ENCODE measurements around the gene C2orf42. TPM values are rescaled to one million over a fixed set of nuclear protein-coding genes. Genes with fewer than 3 reads are reported as not detected.

C2orf42 gene
- total and polyA plus RNA-seq, 10 of the 15 experiments (the other 5 are each of a cell fraction or from before 2014, with no cell fraction given): 5.5 to 19.8 (median 11.5) TPM

DNA sequence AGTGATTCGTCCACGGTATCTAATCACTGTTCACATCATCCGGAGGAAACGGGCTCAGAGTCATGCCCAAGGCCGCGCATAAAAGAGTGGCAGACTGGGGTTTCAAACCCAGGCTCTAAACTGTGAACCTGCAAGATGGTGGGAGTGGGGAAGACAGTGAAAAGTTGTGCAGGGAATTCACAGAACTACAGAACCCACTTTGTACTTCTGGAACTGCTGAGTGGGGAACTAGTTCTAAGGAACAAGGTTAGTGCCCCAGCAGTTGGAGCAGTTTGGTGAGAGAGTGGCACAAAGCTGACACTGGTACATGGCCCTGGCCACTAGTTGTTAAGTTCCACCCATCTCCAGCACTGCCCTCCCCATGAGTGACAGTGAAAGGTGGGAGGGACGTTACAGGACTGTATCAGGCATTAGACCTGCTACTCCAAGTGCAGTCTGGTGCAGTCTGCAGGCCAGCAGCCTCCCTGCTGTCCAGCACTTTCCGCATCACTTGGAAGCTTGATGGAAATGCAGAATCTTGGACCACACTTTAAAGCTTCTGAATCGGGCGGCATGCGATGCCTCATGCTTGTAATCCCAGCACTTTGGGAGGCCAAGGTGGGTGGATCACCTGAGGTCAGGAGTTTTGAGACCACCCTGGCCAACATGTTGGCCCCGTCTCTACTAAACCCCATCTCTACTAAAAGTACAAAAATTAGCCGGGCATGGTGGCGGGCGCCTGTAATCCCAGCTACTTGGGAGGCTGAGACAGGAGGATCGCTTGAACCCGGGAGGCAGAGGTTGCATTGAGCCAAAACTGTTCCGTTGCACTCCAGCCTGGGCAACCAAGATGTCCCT, 47.3 kb downstream of the C2orf42 start:
- ATAC-seq: peak; percentile 28
- TF ChIP-seq, protein P1, sequence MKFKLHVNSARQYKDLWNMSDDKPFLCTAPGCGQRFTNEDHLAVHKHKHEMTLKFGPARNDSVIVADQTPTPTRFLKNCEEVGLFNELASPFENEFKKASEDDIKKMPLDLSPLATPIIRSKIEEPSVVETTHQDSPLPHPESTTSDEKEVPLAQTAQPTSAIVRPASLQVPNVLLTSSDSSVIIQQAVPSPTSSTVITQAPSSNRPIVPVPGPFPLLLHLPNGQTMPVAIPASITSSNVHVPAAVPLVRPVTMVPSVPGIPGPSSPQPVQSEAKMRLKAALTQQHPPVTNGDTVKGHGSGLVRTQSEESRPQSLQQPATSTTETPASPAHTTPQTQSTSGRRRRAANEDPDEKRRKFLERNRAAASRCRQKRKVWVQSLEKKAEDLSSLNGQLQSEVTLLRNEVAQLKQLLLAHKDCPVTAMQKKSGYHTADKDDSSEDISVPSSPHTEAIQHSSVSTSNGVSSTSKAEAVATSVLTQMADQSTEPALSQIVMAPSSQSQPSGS (IDR thresholded peaks at IDR 0.05; ENCODE audit: low read length): no peak
- TF ChIP-seq MTA2 (IDR thresholded peaks at IDR 0.05; ENCODE audit: low read depth): 0 out of 2 replicates have a peak, but pooled peaks have one; percentile 22
- 0 out of 2 replicates have a peak, but pooled peaks have one; percentile 13 for TF ChIP-seq YY1 (IDR thresholded peaks at IDR 0.05; ENCODE audit: low read depth, low read length)
- TF ChIP-seq, protein P2, sequence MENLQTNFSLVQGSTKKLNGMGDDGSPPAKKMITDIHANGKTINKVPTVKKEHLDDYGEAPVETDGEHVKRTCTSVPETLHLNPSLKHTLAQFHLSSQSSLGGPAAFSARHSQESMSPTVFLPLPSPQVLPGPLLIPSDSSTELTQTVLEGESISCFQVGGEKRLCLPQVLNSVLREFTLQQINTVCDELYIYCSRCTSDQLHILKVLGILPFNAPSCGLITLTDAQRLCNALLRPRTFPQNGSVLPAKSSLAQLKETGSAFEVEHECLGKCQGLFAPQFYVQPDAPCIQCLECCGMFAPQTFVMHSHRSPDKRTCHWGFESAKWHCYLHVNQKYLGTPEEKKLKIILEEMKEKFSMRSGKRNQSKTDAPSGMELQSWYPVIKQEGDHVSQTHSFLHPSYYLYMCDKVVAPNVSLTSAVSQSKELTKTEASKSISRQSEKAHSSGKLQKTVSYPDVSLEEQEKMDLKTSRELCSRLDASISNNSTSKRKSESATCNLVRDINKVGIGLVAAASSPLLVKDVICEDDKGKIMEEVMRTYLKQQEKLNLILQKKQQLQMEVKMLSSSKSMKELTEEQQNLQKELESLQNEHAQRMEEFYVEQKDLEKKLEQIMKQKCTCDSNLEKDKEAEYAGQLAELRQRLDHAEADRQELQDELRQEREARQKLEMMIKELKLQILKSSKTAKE (IDR thresholded peaks at IDR 0.05; ENCODE audit: low read depth, poor library complexity, severe bottlenecking): peak; percentile 12
- TF ChIP-seq, protein P3, sequence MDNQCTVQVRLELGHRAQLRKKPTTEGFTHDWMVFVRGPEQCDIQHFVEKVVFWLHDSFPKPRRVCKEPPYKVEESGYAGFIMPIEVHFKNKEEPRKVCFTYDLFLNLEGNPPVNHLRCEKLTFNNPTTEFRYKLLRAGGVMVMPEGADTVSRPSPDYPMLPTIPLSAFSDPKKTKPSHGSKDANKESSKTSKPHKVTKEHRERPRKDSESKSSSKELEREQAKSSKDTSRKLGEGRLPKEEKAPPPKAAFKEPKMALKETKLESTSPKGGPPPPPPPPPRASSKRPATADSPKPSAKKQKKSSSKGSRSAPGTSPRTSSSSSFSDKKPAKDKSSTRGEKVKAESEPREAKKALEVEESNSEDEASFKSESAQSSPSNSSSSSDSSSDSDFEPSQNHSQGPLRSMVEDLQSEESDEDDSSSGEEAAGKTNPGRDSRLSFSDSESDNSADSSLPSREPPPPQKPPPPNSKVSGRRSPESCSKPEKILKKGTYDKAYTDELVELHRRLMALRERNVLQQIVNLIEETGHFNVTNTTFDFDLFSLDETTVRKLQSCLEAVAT (IDR thresholded peaks at IDR 0.05): 0 out of 2 replicates have a peak, but pooled peaks have one; percentile 21
- no peak for TF ChIP-seq RBBP5 (conservative IDR thresholded peaks at IDR 0.05)
- TF ChIP-seq, protein P4, sequence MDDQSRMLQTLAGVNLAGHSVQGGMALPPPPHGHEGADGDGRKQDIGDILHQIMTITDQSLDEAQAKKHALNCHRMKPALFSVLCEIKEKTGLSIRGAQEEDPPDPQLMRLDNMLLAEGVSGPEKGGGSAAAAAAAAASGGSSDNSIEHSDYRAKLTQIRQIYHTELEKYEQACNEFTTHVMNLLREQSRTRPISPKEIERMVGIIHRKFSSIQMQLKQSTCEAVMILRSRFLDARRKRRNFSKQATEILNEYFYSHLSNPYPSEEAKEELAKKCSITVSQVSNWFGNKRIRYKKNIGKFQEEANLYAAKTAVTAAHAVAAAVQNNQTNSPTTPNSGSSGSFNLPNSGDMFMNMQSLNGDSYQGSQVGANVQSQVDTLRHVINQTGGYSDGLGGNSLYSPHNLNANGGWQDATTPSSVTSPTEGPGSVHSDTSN (IDR thresholded peaks at IDR 0.05; ENCODE audit: insufficient replicate concordance, low read depth, low read length): peak; percentile 86
- TF ChIP-seq, protein P5, sequence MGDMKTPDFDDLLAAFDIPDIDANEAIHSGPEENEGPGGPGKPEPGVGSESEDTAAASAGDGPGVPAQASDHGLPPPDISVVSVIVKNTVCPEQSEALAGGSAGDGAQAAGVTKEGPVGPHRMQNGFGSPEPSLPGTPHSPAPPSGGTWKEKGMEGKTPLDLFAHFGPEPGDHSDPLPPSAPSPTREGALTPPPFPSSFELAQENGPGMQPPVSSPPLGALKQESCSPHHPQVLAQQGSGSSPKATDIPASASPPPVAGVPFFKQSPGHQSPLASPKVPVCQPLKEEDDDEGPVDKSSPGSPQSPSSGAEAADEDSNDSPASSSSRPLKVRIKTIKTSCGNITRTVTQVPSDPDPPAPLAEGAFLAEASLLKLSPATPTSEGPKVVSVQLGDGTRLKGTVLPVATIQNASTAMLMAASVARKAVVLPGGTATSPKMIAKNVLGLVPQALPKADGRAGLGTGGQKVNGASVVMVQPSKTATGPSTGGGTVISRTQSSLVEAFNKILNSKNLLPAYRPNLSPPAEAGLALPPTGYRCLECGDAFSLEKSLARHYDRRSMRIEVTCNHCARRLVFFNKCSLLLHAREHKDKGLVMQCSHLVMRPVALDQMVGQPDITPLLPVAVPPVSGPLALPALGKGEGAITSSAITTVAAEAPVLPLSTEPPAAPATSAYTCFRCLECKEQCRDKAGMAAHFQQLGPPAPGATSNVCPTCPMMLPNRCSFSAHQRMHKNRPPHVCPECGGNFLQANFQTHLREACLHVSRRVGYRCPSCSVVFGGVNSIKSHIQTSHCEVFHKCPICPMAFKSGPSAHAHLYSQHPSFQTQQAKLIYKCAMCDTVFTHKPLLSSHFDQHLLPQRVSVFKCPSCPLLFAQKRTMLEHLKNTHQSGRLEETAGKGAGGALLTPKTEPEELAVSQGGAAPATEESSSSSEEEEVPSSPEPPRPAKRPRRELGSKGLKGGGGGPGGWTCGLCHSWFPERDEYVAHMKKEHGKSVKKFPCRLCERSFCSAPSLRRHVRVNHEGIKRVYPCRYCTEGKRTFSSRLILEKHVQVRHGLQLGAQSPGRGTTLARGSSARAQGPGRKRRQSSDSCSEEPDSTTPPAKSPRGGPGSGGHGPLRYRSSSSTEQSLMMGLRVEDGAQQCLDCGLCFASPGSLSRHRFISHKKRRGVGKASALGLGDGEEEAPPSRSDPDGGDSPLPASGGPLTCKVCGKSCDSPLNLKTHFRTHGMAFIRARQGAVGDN (IDR thresholded peaks at IDR 0.05): peak; percentile 63
- 0 out of 2 replicates have a peak, but pooled peaks have one; percentile 6 for TF ChIP-seq IKZF1 (conservative IDR thresholded peaks at IDR 0.05)
- no peak for TF ChIP-seq CHD2 (IDR thresholded peaks at IDR 0.05; ENCODE audit: borderline replicate concordance, low read depth, low read length)

More for the DNA sequence above, 47.3 kb downstream of the C2orf42 start:
- DNase-seq (ENCODE audit: low read depth, low spot score) (no peak), FAIRE-seq (peak; percentile 27)
- H3K4me3 ChIP-seq: peak overlapping the region; percentile 60
- intact Hi-C loops (cut with micrococcal nuclease; ENCODE audit: unreplicated experiment) (loop anchor here (2.0 to 5.0 kb wide), 3 partner anchors 37 to 159 kb away; partner anchors contain the start of genes FAM136A and TIA1), in situ Hi-C loops (cut with MboI) (no loop called here)
- RAD21 ChIA-PET (ENCODE audit: unreplicated experiment): interaction anchor here (0.6 to 9.2 kb wide), 25 partner anchors 11 to 419 kb away, joined by 3 to 132 read pairs (median 7); partner anchors contain the start of genes C2orf42, MXD1, PCBP1 and PCYOX1
- POLR2A ChIA-PET: interaction anchor here (0.6 to 13.8 kb wide), 19 partner anchors 10 to 419 kb away, joined by 3 to 263 read pairs (median 7); partner anchors contain the start of genes C2orf42, MXD1 and SNRPG
- H3K4me2 ChIP-seq (ENCODE audit: control insufficient read depth, insufficient read depth): peak overlapping the region; percentile 96
- no peaks in the 10 kb centered on the region for H3K27me3 ChIP-seq (replicated peaks in 1 of 2; ENCODE audit: control insufficient read depth in 2 of 2, insufficient read depth in 2 of 2, low read length in 1 of 2)
- SMC1A ChIA-PET (ENCODE audit: uncharacterized antibody, unreplicated experiment): interaction anchor here (0.9 to 13.4 kb wide), 17 partner anchors 11 to 419 kb away, joined by 3 to 311 read pairs (median 6); partner anchors contain the start of genes C2orf42, MXD1 and SNRPG
- CTCF ChIA-PET: interaction anchor here (0.6 to 7.3 kb wide), 24 partner anchors 8 to 419 kb away, joined by 3 to 111 read pairs (median 4); partner anchors contain the start of genes C2orf42, FAM136A, MXD1 and PCBP1
- H3K36me3 ChIP-seq (ENCODE audit: control insufficient read depth in 2 of 2, insufficient read depth in 2 of 2, low read length in 1 of 2): no peaks in the 10 kb centered on the region
- peak overlapping the region; percentile 56 for H2AFZ ChIP-seq (ENCODE audit: control insufficient read depth, low read depth, low read length)
- H3K79me2 ChIP-seq (ENCODE audit: control insufficient read depth, insufficient read depth, low read length): peaks cover 18% of the 10 kb centered on the region
- H3K4me1 ChIP-seq (ENCODE audit: control insufficient read depth, insufficient read depth, low read length): peaks cover 38% of the 10 kb centered on the region
- H4K20me1 ChIP-seq (ENCODE audit: control insufficient read depth, insufficient read depth): no peaks in the 10 kb centered on the region
- no peaks in the 10 kb centered on the region for H3K9me3 ChIP-seq (replicated peaks; ENCODE audit: control insufficient read depth, insufficient read depth, low read length)
- 60% methylated on average over 18 of the region's 18 CpGs for WGBS (ENCODE audit: insufficient coverage, insufficient replicate concordance, low lambda C conversion rate, missing lambda C conversion rate)
- H3K9ac ChIP-seq (ENCODE audit: control insufficient read depth, insufficient read depth, low read length): peak overlapping the region; percentile 92
- peak overlapping the region; percentile 97 for H3K27ac ChIP-seq (ENCODE audit: control insufficient read depth, insufficient read depth)
- no TSS peak for BruUV-seq (replicated peaks)
